AG04449 (cell line): ENCODE measurements around the gene METRNL.
A peak's percentile ranks its signal among the peaks of the same experiment; 100 is the strongest.

Experiments
- CTCF ChIA-PET: fragments of 350-600 bp; formaldehyde crosslinking; extraction: SDS; loops from one replicate; lab custom pipeline; 2021; ENCODE audit warnings: antibody characterized with exemption; lab: Yijun Ruan, JAX
- POLR2A ChIA-PET: fragments of 400-600, 350-600 bp; formaldehyde crosslinking; extraction: SDS; loops from one replicate; lab custom pipeline; 2020; ENCODE audit warnings: antibody characterized with exemption, inconsistent platforms; lab: Yijun Ruan, JAX
- DNase-seq: peaks from one replicate; pipeline ENCODE4 v3.0.0-alpha.2; 2010; ENCODE audit warnings: low read depth, low spot score
- H3K4me3 ChIP-seq: 2 replicates; pipeline ENCODE4 v1.5.1; 2011; ENCODE audit warnings: low read depth, mild to moderate bottlenecking, control low read depth, low read length
- TF ChIP-seq, protein P1 (sequence below): IDR thresholded peaks from one replicate; pipeline ENCODE4 v1.5.1; 2011; ENCODE audit warnings: mild to moderate bottlenecking, moderate library complexity, low read length, control low read depth, inconsistent platforms; ENCODE audit not compliant: insufficient read depth; ENCODE audit errors: missing control alignments

Gene METRNL

DNA sequence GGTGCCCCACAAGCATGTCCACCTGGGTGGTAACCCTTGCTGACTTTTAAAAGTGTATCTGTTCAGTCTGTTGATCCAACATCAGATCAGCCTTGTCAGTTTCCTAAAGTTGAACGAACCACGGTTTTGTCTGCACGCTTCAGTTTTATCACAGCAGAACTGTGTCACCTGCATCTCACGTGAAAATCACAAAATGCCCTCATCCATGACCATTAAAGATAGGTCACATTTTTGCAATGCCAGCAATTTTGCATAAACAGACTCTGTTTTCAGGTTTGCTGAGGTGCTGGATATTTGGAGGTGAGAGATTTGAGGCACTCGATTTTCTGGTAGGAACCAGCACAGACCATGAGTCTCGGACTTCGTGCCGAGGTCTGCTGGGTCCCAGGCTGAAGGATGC is 3.0 kb downstream of the METRNL start:
- DNase-seq = no peak
- H3K4me3 ChIP-seq = peak overlapping the region; percentile 60; the same call in 1 of the 2 replicates
- TF ChIP-seq, protein P1, sequence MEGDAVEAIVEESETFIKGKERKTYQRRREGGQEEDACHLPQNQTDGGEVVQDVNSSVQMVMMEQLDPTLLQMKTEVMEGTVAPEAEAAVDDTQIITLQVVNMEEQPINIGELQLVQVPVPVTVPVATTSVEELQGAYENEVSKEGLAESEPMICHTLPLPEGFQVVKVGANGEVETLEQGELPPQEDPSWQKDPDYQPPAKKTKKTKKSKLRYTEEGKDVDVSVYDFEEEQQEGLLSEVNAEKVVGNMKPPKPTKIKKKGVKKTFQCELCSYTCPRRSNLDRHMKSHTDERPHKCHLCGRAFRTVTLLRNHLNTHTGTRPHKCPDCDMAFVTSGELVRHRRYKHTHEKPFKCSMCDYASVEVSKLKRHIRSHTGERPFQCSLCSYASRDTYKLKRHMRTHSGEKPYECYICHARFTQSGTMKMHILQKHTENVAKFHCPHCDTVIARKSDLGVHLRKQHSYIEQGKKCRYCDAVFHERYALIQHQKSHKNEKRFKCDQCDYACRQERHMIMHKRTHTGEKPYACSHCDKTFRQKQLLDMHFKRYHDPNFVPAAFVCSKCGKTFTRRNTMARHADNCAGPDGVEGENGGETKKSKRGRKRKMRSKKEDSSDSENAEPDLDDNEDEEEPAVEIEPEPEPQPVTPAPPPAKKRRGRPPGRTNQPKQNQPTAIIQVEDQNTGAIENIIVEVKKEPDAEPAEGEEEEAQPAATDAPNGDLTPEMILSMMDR = no peak
- POLR2A ChIA-PET = interaction anchor here (1.3 kb wide), 1 partner anchor 117 kb away, joined by 5 read pairs; no protein-coding TSS in a partner anchor
- CTCF ChIA-PET = no interaction called here

DNA sequence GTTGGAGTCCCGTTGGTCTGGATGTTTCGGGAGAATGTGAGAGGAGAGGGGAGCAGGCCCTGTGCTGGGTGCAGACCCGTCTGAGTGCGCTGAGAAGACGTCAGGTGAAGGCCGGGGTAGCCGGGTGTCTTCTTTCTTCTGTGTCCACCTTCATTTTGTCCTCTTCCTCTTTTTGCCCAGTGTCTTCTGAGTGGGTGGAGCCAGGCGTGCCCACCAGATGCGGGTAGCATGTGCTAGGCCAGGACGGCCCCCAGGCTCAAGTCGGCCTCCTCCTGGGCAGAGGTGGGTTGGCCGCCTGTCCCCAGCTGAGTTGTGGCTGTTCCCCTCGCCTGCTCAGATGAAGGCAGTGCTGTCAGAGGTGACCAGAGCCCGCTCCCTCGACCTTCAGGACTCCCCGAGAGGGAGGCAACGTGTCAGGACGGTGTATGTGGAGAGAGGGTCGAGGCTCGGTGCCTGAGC is 3.5 kb downstream of the METRNL start:
- CTCF ChIA-PET = interaction anchor here (0.7 to 1.0 kb wide), 3 partner anchors 9 to 301 kb away, joined by 3 read pairs; no protein-coding TSS in a partner anchor
- POLR2A ChIA-PET = interaction anchor here (0.7 to 1.3 kb wide), 3 partner anchors 16 to 117 kb away, joined by 4 to 5 read pairs (median 4); no protein-coding TSS in a partner anchor

DNA sequence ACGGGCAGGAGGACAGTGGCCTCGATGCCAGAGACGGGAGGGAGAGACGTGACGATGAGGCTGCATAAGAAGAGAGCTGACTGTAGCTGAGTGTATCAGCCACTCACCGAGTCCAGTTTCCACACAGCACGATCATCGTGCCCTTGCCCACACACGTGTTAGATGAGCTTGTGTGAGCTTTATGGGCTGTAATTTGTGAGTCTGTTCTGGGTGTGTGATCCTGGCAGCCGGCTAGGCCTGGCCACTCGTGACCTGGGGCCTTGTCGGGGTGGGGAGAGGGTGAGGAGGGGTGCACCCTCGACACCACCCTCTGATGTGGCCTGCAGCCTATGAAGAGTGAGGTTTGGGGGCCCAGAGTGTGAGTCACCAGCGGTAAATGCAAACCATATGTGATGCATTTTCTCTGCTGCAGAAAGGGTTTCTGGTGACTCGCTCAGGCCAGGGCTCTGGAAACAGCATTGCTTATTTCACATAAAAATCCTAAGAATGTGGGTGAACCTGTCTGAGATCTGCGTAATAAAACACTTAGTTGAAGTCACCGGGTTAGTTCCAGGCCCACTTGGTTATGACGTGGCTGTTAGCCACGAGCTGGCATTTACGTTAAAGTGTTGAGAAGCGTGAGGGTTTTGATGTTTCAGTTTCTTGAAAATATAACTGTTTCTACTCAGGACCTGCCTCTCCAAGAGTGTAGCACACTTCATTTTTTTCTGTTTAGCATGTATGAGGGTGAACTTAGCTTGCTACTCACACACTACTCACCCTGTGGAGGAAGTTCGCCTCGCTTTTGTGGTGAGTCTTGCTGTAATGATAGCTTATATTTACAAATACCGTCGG is 4.2 kb downstream of the METRNL start:
- H3K4me3 ChIP-seq = peak overlapping the region; percentile 40
- TF ChIP-seq, protein P1 = no peak
- POLR2A ChIA-PET = interaction anchor here (0.6 to 1.3 kb wide), 4 partner anchors 15 to 116 kb away, joined by 3 to 5 read pairs (median 4); no protein-coding TSS in a partner anchor
- DNase-seq = peak; percentile 90
- CTCF ChIA-PET = interaction anchor here (0.7 to 1.2 kb wide), 7 partner anchors 8 to 308 kb away, joined by 3 to 5 read pairs (median 3); no protein-coding TSS in a partner anchor

More for the DNA sequence above, 3.5 kb downstream of the METRNL start:
- no peak for DNase-seq
- TF ChIP-seq, protein P1 = no peak
- H3K4me3 ChIP-seq = peak overlapping the region; percentile 40

DNA sequence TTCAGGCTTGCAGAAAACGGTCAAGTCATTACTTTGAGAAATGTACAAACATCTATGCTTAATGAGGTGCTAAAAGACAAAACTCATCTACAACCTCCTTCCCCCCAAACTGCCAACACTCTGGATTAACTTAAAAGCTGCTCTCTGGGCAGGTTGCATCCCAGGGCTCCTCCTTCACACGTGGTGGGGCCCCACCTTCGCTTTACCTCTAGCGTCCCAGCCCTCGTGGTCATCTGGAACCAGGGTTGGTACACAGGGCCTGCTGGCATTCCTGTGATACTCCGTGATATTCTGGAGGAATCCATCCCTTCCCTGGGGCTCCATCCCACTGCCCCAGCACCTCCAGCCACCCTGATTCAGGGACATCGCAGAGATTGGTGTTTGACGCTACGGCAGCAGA is 4.8 kb downstream of the METRNL start:
- CTCF ChIA-PET = interaction anchor here (0.7 to 1.2 kb wide), 4 partner anchors 108 to 309 kb away, joined by 3 to 5 read pairs (median 3); no protein-coding TSS in a partner anchor
- TF ChIP-seq, protein P1 = no peak
- no peak for DNase-seq
- peak overlapping the region; percentile 30 for H3K4me3 ChIP-seq
- POLR2A ChIA-PET = no interaction called here

DNA sequence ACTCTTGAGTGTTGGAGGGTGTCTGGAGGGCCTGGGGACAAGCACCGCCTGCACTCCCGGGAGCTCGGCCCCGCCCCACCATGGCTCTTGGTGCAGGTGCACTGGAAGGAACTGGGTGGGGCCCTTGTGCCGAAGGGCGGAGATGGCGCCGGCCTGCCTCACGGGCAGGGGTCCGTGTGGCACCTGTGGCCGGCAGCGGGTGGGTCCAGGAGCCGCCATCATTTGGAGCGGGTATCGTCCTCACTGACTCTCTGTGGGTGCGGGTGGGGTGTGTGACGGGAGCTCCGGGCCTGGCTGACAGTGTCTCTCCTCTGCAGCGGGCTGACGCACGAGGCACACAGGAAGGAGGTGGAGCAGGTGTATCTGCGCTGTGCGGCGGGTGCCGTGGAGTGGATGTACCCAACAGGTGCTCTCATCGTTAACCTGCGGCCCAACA is 5.2 kb downstream of the METRNL start:
- no peak for DNase-seq
- TF ChIP-seq, protein P1 = no peak
- POLR2A ChIA-PET = no interaction called here
- CTCF ChIA-PET = interaction anchor here (0.7 to 1.2 kb wide), 2 partner anchors 108 to 117 kb away, joined by 3 to 5 read pairs; no protein-coding TSS in a partner anchor
- no peak overlapping the region for H3K4me3 ChIP-seq

DNA sequence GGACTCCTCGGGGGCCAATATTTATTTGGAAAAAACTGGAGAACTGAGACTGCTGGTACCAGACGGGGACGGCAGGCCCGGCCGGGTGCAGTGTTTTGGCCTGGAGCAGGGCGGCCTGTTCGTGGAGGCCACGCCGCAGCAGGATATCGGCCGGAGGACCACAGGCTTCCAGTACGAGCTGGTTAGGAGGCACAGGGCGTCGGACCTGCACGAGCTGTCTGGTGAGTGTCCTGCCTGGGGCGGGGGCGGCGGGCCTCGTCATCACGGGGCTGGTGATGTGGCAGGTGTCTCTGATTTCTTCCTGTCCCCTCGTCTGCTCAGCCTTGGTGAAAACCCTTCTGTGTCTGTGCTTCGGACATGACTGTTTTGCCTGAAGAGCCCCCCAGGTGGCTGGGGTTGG is 5.7 kb downstream of the METRNL start:
- TF ChIP-seq, protein P1 = no peak
- H3K4me3 ChIP-seq = no peak overlapping the region
- ChIA-PET POLR2A (no interaction called here), CTCF (no interaction called here)
- DNase-seq = no peak
